GM12878 (cell line): ENCODE results near the gene CACTIN. TPM values are rescaled to one million over a fixed set of nuclear protein-coding genes. Genes with fewer than 3 reads are reported as not detected.

ENCODE experiments used
- ATAC-seq: fragments of 200-7000 bp; cut with Tn5 transposase; 3 replicates; pipeline ENCODE4 v1.9.1; 2020; ENCODE audit warnings: mild to moderate bottlenecking, moderate library complexity
- BruUV-seq: library from RNA; stranded (reverse); fragments of 400-500 nt; replicated peaks from 2 replicates; lab custom pipeline; 2021; lab: Mats Ljungman, UMichigan
- CTCF ChIA-PET: fragments of 300-600 bp; sonication (Branson Sonifier 250); formaldehyde crosslinking; extraction: SDS; loops from one replicate; lab custom pipeline; 2021; ENCODE audit warnings: inconsistent platforms; lab: Yijun Ruan, JAX
- POLR2A ChIA-PET: fragments of 350-600 bp; formaldehyde crosslinking; extraction: SDS; loops from one replicate; lab custom pipeline; 2021; ENCODE audit warnings: inconsistent platforms; lab: Charles Lee
- RAD21 ChIA-PET: fragments of 300-600 bp; sonication (Branson Sonifier 250); formaldehyde crosslinking; loops from one replicate; lab custom pipeline; 2023; ENCODE audit warnings: antibody characterized with exemption; ENCODE audit not compliant: unreplicated experiment; lab: Charles Lee
- SMC1A ChIA-PET: fragments of 300-600 bp; sonication (Branson Sonifier 250); formaldehyde crosslinking; loops from one replicate; lab custom pipeline; 2023; ENCODE audit not compliant: unreplicated experiment, uncharacterized antibody; lab: Charles Lee
- DNase-seq: peaks from one replicate; pipeline ENCODE4 v3.0.0-alpha.2; 2011; ENCODE audit warnings: low read depth, low spot score
- FAIRE-seq: peaks from 3 replicates; lab custom pipeline; 2011; peaks lifted over from hg19 to GRCh38; lab: Jason Lieb, UNC
- H2AFZ ChIP-seq: 2 replicates; pipeline ENCODE4 v1.6.0; 2011; ENCODE audit warnings: low read depth, low read length, control low read depth; ENCODE audit not compliant: control insufficient read depth
- H3K27ac ChIP-seq: 2 replicates; pipeline ENCODE4 v1.5.1; 2011; ENCODE audit warnings: control low read depth; ENCODE audit not compliant: control insufficient read depth, insufficient read depth
- H3K27me3 ChIP-seq, 2 experiments: replicated peaks in 1 of 2; 2 replicates each; pipeline versions ENCODE4 v1.6.0 to v1.6.1; 2011; ENCODE audit warnings: low read length in 1 of 2; ENCODE audit not compliant: control insufficient read depth in 2 of 2, insufficient read depth in 2 of 2
- H3K36me3 ChIP-seq, 2 experiments: 2 replicates each; pipeline ENCODE4 v1.5.1; 2011; ENCODE audit warnings: low read length in 1 of 2; ENCODE audit not compliant: control insufficient read depth in 2 of 2, insufficient read depth in 2 of 2
- H3K4me1 ChIP-seq: 2 replicates; pipeline ENCODE4 v1.6.1; 2011; ENCODE audit warnings: mild to moderate bottlenecking, low read length, moderate library complexity, mixed read lengths; ENCODE audit not compliant: control insufficient read depth, insufficient read depth
- H3K4me2 ChIP-seq: 2 replicates; pipeline ENCODE4 v1.6.0; 2011; ENCODE audit warnings: control low read depth; ENCODE audit not compliant: control insufficient read depth, insufficient read depth
- H3K4me3 ChIP-seq: fragments of 200-600 bp; sonication (generic); 2 replicates; pipeline ENCODE4 v1.5.1; 2016
- H3K79me2 ChIP-seq: 2 replicates; pipeline ENCODE4 v1.6.0; 2011; ENCODE audit warnings: low read length; ENCODE audit not compliant: control insufficient read depth, insufficient read depth
- H3K9ac ChIP-seq: 2 replicates; pipeline ENCODE4 v1.8.0; 2011; ENCODE audit warnings: low read length, control low read depth, mixed read lengths; ENCODE audit not compliant: control insufficient read depth, insufficient read depth
- H3K9me3 ChIP-seq: replicated peaks from 3 replicates; pipeline ENCODE4 v1.5.1; 2011; ENCODE audit warnings: mild to moderate bottlenecking, low read length; ENCODE audit not compliant: control insufficient read depth, insufficient read depth
- H4K20me1 ChIP-seq: 2 replicates; pipeline ENCODE4 v1.6.0; 2011; ENCODE audit not compliant: control insufficient read depth, insufficient read depth
- ATF7 ChIP-seq: fragments of 450-650 bp; IDR thresholded peaks from 2 replicates; pipeline ENCODE4 v1.6.1; 2016; ENCODE audit warnings: low read depth, mild to moderate bottlenecking
- CBX3 ChIP-seq: fragments of 200-600 bp; sonication (generic); IDR thresholded peaks from 2 replicates; pipeline ENCODE4 v1.6.1; 2016; ENCODE audit warnings: low read depth, borderline replicate concordance
- ETV6 ChIP-seq, 2 experiments: fragments of 450-650 bp in 1 of 2; IDR thresholded peaks in 1 of 2; conservative IDR thresholded peaks in 1 of 2; 2 replicates each; pipeline ENCODE4 v1.6.1; 2014; ENCODE audit warnings: antibody characterized with exemption in 1 of 2, borderline replicate concordance in 1 of 2, low read depth in 1 of 2, mild to moderate bottlenecking in 1 of 2, moderate library complexity in 1 of 2
- GATAD2B ChIP-seq: fragments of 450-650 bp; conservative IDR thresholded peaks from 2 replicates; pipeline ENCODE4 v1.6.1; 2017; ENCODE audit warnings: low read depth, mild to moderate bottlenecking, moderate library complexity
- STAT3 ChIP-seq: IDR thresholded peaks from 2 replicates; pipeline ENCODE4 v1.6.1; 2011; ENCODE audit warnings: low read depth, low read length, improper control_type of control experiment
- ZNF622 ChIP-seq: fragments of 450-650 bp; IDR thresholded peaks from 2 replicates; pipeline ENCODE4 v1.6.1; 2017; ENCODE audit warnings: mild to moderate bottlenecking, inconsistent platforms
- WGBS: methylation state at CpG from one replicate; pipeline ENCODE4 v1.1.6; 2016; ENCODE audit warnings: low lambda C conversion rate; ENCODE audit not compliant: insufficient replicate concordance, insufficient coverage; ENCODE audit errors: missing lambda C conversion rate; 5-methylcytosine and 5-hydroxymethylcytosine counted together
- in situ Hi-C: fragments of 300-500 bp; cut with MboI; formaldehyde crosslinking; loops from 9 replicates; pipeline ENCODE4 v1.14.3; 2018; ENCODE audit warnings: mixed read lengths
- intact Hi-C: fragments of 100-400 bp; cut with micrococcal nuclease; formaldehyde crosslinking; loops from one replicate; pipeline ENCODE4 v1.14.2; 2022; ENCODE audit not compliant: unreplicated experiment
- polyA plus RNA-seq, 11 experiments: library from polyadenylated mRNA; depleted of rRNA in 4 of 11; unstranded in 6 of 11; stranded (reverse) in 5 of 11; fragments of >200 nt; fragmentation: Nextera tagmentation in 4 of 11; fragmentation: Illumina TruSeq in 1 of 11; extraction: Ambion mirVana in 4 of 11; extraction: Trizol in 1 of 11; gene quantifications; 1 replicate in 1 of 11; 2 replicates in 10 of 11; pipeline versions ENCODE4 v1.2.1 to v1.2.3, GENCODE V29; 2011 to 2016; ENCODE audit warnings: inconsistent platforms in 2 of 11, missing spikeins in 2 of 11, low read depth in 1 of 11
- total RNA-seq, 4 experiments: library from RNA; depleted of rRNA in 3 of 4; stranded (reverse); fragments of >200 nt in 3 of 4; fragmentation: Illumina TruSeq in 1 of 4; extraction: Trizol in 1 of 4; gene quantifications; 2 replicates each; pipeline versions ENCODE4 v1.2.1 to v1.2.3, GENCODE V29; 2013 to 2021
- TF ChIP-seq, protein P1 (sequence below): IDR thresholded peaks from 2 replicates; pipeline ENCODE4 v1.6.1; 2012; ENCODE audit warnings: low read depth, low read length, improper control_type of control experiment
- TF ChIP-seq, protein P2 (sequence below): fragments of 450-650 bp; IDR thresholded peaks from 2 replicates; pipeline ENCODE4 v1.6.1; 2017; ENCODE audit warnings: antibody characterized with exemption, mild to moderate bottlenecking, moderate library complexity
- TF ChIP-seq, protein P3 (sequence below), 3 experiments: IDR thresholded peaks in 2 of 3; conservative IDR thresholded peaks in 1 of 3; 2 replicates each; pipeline ENCODE4 v1.5.1; 2011; ENCODE audit warnings: low read depth in 3 of 3, low read length in 3 of 3, mild to moderate bottlenecking in 3 of 3, control low read depth in 2 of 3, moderate library complexity in 2 of 3, inconsistent platforms in 1 of 3, mixed read lengths in 1 of 3; ENCODE audit not compliant: control insufficient read depth in 2 of 3, insufficient read depth in 1 of 3; ENCODE audit errors: extremely low read depth in 1 of 3

CACTIN gene
- total and polyA plus RNA-seq, 10 of the 15 experiments (the other 5 are each of a cell fraction or from before 2014, with no cell fraction given), result 0.40 to 31.4 (median 12.5) TPM

DNA sequence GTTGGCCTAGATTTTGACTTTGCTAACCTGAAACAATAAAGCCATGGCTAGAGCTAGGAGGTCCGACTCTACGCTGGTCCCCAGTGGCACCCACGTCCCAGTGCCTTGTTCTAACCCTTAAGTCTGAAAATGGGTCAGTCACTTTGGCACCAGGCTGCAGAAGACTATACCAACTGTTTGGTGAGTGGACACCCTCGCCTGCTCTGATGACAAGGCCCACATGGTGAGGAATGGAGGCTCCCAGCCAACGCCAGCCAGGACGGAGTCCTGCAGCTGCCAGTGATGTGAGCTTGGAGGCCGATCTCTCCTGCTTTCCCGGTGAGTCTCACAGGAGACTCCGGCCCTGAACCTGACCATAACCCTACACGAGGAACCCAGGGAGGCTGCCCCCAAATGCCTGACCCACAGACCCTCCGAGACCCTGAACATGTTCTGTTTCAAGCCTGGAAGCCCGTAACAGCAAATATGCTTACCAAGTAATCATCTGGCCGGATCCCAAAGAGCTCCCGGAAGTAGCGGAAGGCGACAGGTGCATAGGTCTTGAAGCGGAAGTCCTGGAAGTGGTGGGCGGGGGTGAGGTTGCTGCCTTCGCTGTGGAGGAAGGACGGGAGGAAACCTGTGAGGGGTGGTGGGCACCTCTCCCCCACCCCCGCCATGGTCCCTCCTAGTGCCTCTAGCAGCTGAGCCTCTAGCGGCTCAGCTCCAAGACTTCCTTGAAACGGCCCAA, 34.1 kb upstream of the CACTIN start (continued):
- TF ChIP-seq CBX3 (no peak), GATAD2B (no peak), ATF7 (no peak), ETV6 (conservative IDR thresholded peaks at IDR 0.05 in 1 of 2, IDR thresholded peaks at IDR 0.05 in 1 of 2; ENCODE audit: borderline replicate concordance in 1 of 2, low read depth in 1 of 2) (no peak), ZNF622 (no peak)
- TF ChIP-seq, protein P1, sequence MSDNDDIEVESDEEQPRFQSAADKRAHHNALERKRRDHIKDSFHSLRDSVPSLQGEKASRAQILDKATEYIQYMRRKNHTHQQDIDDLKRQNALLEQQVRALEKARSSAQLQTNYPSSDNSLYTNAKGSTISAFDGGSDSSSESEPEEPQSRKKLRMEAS, result no peak

DNA sequence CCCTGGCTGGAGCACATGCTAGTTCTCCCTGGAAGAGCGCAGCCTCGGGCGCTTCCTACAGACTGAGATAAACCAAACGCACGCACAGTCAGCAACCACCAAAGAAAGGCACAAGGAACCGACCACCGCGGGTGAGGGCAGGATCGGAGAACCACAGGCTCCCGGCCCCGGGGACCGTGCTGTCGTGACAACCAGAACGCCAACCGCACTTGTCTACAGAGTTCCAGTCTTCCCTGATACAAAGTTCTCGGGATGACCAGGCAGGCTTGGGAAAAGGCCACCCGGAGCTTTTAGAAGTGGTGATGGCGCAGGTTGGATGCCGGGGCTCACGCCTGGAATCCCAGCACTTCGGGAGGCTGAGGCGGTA, 33.1 kb upstream of the CACTIN start:
- Histone ChIP-seq H3K9ac (no peak overlapping the region), H3K27me3 (no peaks in the 10 kb centered on the region), H3K9me3 (no peaks in the 10 kb centered on the region; the same call in 2 of the 3 replicates), H4K20me1 (no peaks in the 10 kb centered on the region), H3K4me3 (no peak overlapping the region), H3K79me2 (no peaks in the 10 kb centered on the region), H3K4me1 (peaks cover under 1% of the 10 kb centered on the region), H3K36me3 (peaks cover 3 to 6% of the 10 kb centered on the region in 2 experiments; a peak in 3 of 4 replicates), H3K27ac (no peak overlapping the region), H2AFZ (no peak overlapping the region), H3K4me2 (no peak overlapping the region)
- SMC1A ChIA-PET, result no interaction called here
- 97% methylated on average over 22 of the region's 22 CpGs for WGBS
- in situ Hi-C loops, result loop anchor here (5.0 to 10.0 kb wide), 2 partner anchors 43 to 545 kb away; partner anchors contain the start of gene PIP5K1C
- ATAC-seq, result no peak
- intact Hi-C loops, result no loop called here
- CTCF ChIA-PET, result no interaction called here
- no peak for TF ChIP-seq STAT3
- TF ChIP-seq, protein P2, sequence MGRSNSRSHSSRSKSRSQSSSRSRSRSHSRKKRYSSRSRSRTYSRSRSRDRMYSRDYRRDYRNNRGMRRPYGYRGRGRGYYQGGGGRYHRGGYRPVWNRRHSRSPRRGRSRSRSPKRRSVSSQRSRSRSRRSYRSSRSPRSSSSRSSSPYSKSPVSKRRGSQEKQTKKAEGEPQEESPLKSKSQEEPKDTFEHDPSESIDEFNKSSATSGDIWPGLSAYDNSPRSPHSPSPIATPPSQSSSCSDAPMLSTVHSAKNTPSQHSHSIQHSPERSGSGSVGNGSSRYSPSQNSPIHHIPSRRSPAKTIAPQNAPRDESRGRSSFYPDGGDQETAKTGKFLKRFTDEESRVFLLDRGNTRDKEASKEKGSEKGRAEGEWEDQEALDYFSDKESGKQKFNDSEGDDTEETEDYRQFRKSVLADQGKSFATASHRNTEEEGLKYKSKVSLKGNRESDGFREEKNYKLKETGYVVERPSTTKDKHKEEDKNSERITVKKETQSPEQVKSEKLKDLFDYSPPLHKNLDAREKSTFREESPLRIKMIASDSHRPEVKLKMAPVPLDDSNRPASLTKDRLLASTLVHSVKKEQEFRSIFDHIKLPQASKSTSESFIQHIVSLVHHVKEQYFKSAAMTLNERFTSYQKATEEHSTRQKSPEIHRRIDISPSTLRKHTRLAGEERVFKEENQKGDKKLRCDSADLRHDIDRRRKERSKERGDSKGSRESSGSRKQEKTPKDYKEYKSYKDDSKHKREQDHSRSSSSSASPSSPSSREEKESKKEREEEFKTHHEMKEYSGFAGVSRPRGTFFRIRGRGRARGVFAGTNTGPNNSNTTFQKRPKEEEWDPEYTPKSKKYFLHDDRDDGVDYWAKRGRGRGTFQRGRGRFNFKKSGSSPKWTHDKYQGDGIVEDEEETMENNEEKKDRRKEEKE, result no peak
- TF ChIP-seq, protein P3, sequence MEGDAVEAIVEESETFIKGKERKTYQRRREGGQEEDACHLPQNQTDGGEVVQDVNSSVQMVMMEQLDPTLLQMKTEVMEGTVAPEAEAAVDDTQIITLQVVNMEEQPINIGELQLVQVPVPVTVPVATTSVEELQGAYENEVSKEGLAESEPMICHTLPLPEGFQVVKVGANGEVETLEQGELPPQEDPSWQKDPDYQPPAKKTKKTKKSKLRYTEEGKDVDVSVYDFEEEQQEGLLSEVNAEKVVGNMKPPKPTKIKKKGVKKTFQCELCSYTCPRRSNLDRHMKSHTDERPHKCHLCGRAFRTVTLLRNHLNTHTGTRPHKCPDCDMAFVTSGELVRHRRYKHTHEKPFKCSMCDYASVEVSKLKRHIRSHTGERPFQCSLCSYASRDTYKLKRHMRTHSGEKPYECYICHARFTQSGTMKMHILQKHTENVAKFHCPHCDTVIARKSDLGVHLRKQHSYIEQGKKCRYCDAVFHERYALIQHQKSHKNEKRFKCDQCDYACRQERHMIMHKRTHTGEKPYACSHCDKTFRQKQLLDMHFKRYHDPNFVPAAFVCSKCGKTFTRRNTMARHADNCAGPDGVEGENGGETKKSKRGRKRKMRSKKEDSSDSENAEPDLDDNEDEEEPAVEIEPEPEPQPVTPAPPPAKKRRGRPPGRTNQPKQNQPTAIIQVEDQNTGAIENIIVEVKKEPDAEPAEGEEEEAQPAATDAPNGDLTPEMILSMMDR (IDR thresholded peaks at IDR 0.05 in 2 of 3, conservative IDR thresholded peaks at IDR 0.05 in 1 of 3; ENCODE audit: control insufficient read depth in 2 of 3, extremely low read depth in 1 of 3, insufficient read depth in 1 of 3, low read depth in 3 of 3, low read length in 3 of 3), result no peak
- POLR2A ChIA-PET, result interaction anchor here (0.6 kb wide), 1 partner anchor 57 kb away, joined by 4 read pairs; no protein-coding TSS in a partner anchor
- RAD21 ChIA-PET, result no interaction called here
- no peak for DNase-seq
- FAIRE-seq, result no peak
- no TSS peak for BruUV-seq
